A673 (cell line): ENCODE results near the gene GAS7. TPM values are rescaled to one million over a fixed set of nuclear protein-coding genes. Genes with fewer than 3 reads are reported as not detected.

Experiments used
- BruUV-seq: library from RNA; stranded (reverse); fragments of 400-500 nt; replicated peaks from 2 replicates; lab custom pipeline; 2021; lab: Mats Ljungman, UMichigan
- CTCF ChIA-PET: fragments of 300-600 bp; sonication (Branson Sonifier 250); formaldehyde crosslinking; loops from one replicate; lab custom pipeline; 2022; ENCODE audit warnings: antibody characterized with exemption; lab: Charles Lee
- POLR2A ChIA-PET: fragments of 300-600 bp; sonication (Branson Sonifier 250); formaldehyde crosslinking; loops from one replicate; lab custom pipeline; 2022; ENCODE audit warnings: antibody characterized with exemption; ENCODE audit not compliant: low non-redundant PET; lab: Charles Lee
- DNase-seq: peaks from one replicate; pipeline ENCODE4 v3.0.0-alpha.2; 2015; ENCODE audit warnings: low spot score
- H3K27ac ChIP-seq: fragments of 200-600 bp; sonication (generic); 2 replicates; pipeline ENCODE4 v1.5.1; 2016; ENCODE audit warnings: mixed run types, low read depth, mild to moderate bottlenecking, mixed read lengths, antibody characterized with exemption, low read length; ENCODE audit not compliant: poor library complexity, severe bottlenecking
- H3K27me3 ChIP-seq: fragments of 200-600 bp; sonication (generic); replicated peaks from 2 replicates; pipeline ENCODE4 v1.6.1; 2017; ENCODE audit warnings: mixed run types, low read depth, mild to moderate bottlenecking, mixed read lengths, antibody characterized with exemption, low read length; ENCODE audit not compliant: insufficient read depth, poor library complexity
- H3K36me3 ChIP-seq: fragments of 200-600 bp; sonication (generic); 2 replicates; pipeline ENCODE4 v1.6.1; 2016; ENCODE audit warnings: mixed run types, mild to moderate bottlenecking, mixed read lengths, antibody characterized with exemption, low read length; ENCODE audit not compliant: insufficient read depth, poor library complexity, severe bottlenecking
- H3K4me1 ChIP-seq: fragments of 200-600 bp; sonication (generic); 2 replicates; pipeline ENCODE4 v1.6.1; 2017; ENCODE audit warnings: mixed run types, mild to moderate bottlenecking, mixed read lengths, antibody characterized with exemption, low read length; ENCODE audit not compliant: insufficient read depth, poor library complexity, severe bottlenecking
- H3K4me3 ChIP-seq: fragments of 200-600 bp; sonication (generic); 2 replicates; pipeline ENCODE4 v1.5.1; 2016; ENCODE audit warnings: low read depth, mixed run types, mild to moderate bottlenecking, mixed read lengths, low read length; ENCODE audit not compliant: poor library complexity, severe bottlenecking
- H3K9me3 ChIP-seq: fragments of 200-600 bp; sonication (generic); 2 replicates; pipeline ENCODE4 v1.6.1; 2016; ENCODE audit warnings: mixed run types, low read depth, mild to moderate bottlenecking, mixed read lengths, antibody characterized with exemption, low read length; ENCODE audit not compliant: poor library complexity, severe bottlenecking
- CTCF ChIP-seq: fragments of 300-800, 200-600 bp; sonication (generic); conservative IDR thresholded peaks from 2 replicates; pipeline ENCODE4 v1.5.1; 2017; ENCODE audit warnings: low read depth, mild to moderate bottlenecking, antibody characterized with exemption, low read length, moderate library complexity, mixed read lengths
- EZH2 ChIP-seq: fragments of 200-600 bp; sonication (generic); IDR thresholded peaks from 2 replicates; pipeline ENCODE4 v1.6.1; 2017; ENCODE audit warnings: borderline replicate concordance, low read depth, mild to moderate bottlenecking, mixed read lengths, antibody characterized with exemption, low read length; ENCODE audit not compliant: poor library complexity, severe bottlenecking
- intact Hi-C: fragments of 100-400 bp; cut with micrococcal nuclease; formaldehyde crosslinking; loops from one replicate; pipeline ENCODE4 v1.10.0; 2022; ENCODE audit not compliant: unreplicated experiment
- total RNA-seq: library from RNA; stranded (reverse); gene quantifications from 2 replicates; pipeline ENCODE4 v1.2.3, GENCODE V29; 2021

The GAS7 gene
- total RNA-seq, 1 experiment from 2014 or later: 2.3 TPM

- no TSS peak for BruUV-seq
- no peak for DNase-seq
- TF ChIP-seq CTCF: no peak
- no peak for TF ChIP-seq EZH2
- Histone ChIP-seq H3K4me1 (no peaks in the 10 kb centered on the region), H3K4me3 (no peak overlapping the region), H3K36me3 (no peaks in the 10 kb centered on the region), H3K27me3 (no peaks in the 10 kb centered on the region), H3K9me3 (no peaks in the 10 kb centered on the region), H3K27ac (no peak overlapping the region)
- CTCF ChIA-PET: no interaction called here
- POLR2A ChIA-PET: no interaction called here
- intact Hi-C loops: no loop called here
These were observed 51.4 kb downstream of the GAS7 start for GRCh38 chr17:10147040-10147439.

GRCh38 chr17:10144982-10145381 is 53.4 kb downstream of the GAS7 start:
- POLR2A ChIA-PET: no interaction called here
- CTCF ChIA-PET: no interaction called here

GRCh38 chr17:10144456-10144855 is 54.0 kb downstream of the GAS7 start:
- no peak for DNase-seq
- no peak overlapping the region for H3K27ac ChIP-seq
- no peaks in the 10 kb centered on the region for H3K9me3 ChIP-seq
- H3K4me1 ChIP-seq: no peaks in the 10 kb centered on the region
- ChIA-PET CTCF (no interaction called here), POLR2A (no interaction called here)
- BruUV-seq: no TSS peak
- intact Hi-C loops: no loop called here
- H3K4me3 ChIP-seq: no peak overlapping the region
- no peaks in the 10 kb centered on the region for H3K36me3 ChIP-seq
- no peaks in the 10 kb centered on the region for H3K27me3 ChIP-seq
- TF ChIP-seq EZH2: no peak
- TF ChIP-seq CTCF: no peak

More at GRCh38 chr17:10144982-10145381, 53.4 kb downstream of the GAS7 start:
- TF ChIP-seq CTCF: no peak
- no peak for TF ChIP-seq EZH2
- no TSS peak for BruUV-seq
- no peaks in the 10 kb centered on the region for H3K9me3 ChIP-seq
- H3K36me3 ChIP-seq: no peaks in the 10 kb centered on the region
- no peak for DNase-seq
- H3K27me3 ChIP-seq: no peaks in the 10 kb centered on the region
- no peak overlapping the region for H3K4me3 ChIP-seq
- H3K27ac ChIP-seq: no peak overlapping the region
- intact Hi-C loops: no loop called here
- H3K4me1 ChIP-seq: no peaks in the 10 kb centered on the region
